NCI-H2227 (cell line): ENCODE measurements around the gene ZNF674.

Experiments used
- DNase-seq: peaks from one replicate; lab custom pipeline; 2025; ENCODE audit not compliant: unreplicated experiment; lab: John Stamatoyannopoulos, UW

Gene ZNF674

GRCh38 chrX:46545111-46546005 is at the start of gene ZNF674:
Gene ZNF674, minus strand, starts transcription at chrX:46545421. Its CDS starts 3,334 bp downstream, at chrX:46542087.
- DNase-seq = peak; percentile 98

DNA sequence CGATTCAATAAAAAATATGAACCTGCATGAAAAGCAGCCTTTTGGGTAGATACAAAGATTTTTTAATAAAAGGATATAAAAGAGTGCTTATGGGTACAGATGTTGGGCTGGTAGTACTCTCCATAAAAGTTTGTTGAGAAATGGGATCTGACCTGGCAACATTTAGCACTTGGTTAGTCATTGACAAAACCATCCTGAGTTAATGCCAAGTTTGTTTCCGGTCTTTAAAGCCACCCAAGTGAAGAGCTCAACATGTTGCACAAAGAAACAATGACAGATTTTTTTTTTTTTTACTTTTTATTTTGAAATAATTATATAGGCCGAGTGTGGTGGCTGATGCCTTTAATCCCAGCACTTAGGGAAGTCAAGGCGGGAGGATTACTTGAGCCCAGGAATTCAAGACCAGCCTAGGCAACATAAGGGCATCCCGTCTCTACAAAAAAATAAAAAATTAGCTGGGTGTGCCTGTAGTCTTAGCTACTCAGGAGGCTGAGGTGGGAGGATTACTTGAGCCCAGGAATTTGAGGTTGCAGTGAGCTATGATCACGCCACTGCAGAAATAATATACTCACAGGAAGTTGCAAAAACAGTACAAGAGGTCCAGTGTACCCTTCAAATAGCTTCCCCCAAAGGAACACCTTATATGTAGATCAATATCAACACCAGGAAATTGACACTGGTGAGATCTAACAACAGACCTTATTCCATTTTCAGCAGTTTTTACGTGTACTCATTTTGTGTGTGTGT is 44.9 kb upstream of the ZNF674 start:
- no peak for DNase-seq

DNA sequence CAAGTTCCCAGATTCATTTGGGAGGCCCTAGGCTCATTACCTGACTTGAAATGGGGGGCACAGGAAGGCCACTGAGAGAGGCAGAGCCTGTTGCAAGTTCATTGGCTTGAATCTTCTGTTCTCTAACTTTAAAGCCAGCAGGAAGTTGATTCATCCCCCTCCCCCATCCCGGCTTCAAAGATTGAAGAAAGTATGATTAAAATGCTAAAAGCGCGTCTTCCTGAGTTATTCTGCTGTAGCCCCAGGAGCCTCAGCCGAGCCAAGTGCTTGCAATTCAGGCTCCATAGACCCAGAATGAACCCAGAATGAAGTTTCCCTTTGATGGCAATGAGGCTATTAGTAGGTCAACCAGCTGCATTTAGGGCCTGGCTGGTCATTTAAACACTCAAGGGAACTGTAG is 43.0 kb upstream of the ZNF674 start:
- DNase-seq = no peak

GRCh38 chrX:46587753-46588171 is 42.5 kb upstream of the ZNF674 start:
- DNase-seq = no peak

DNA sequence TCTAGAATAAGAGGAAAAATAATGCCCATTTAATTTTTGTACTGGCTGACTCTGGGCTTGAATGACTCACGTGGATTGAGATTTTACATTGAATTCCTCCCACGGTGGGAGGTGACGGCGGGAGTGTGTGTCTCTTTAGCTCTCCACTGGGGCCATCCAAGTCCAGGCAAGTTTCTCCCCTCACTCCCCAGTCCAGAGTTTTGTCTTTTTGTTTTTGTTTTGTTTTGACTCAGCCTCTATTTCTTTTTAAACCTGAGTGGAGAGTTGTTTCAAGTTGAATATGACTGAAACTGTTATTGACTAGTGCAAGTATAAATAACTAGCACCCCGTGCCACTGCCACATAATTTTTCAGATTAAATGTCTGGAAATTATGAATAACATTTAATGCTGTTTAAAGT is 41.9 kb upstream of the ZNF674 start:
- no peak for DNase-seq

DNA sequence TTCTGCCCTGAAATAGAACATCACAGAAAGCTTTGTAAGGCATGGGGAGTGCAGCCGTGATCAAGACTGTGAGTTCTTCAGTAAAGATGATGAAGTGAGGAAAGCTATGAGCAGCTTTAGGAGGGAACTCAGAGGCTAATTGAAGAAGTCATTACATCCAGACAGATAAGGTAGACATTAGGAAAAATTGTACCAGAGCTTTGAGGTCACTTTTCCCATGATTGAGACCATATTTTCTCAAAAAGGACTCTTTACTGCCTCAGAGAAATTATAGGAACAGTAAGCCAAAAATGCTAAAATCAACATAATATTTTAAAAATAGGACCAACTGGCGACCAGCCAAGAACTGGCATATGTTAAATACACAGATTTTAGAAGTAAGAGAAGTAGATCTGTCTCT is 39.5 kb upstream of the ZNF674 start:
- DNase-seq = no peak

GRCh38 chrX:46582966-46583365 is 37.7 kb upstream of the ZNF674 start:
- no peak for DNase-seq

DNA sequence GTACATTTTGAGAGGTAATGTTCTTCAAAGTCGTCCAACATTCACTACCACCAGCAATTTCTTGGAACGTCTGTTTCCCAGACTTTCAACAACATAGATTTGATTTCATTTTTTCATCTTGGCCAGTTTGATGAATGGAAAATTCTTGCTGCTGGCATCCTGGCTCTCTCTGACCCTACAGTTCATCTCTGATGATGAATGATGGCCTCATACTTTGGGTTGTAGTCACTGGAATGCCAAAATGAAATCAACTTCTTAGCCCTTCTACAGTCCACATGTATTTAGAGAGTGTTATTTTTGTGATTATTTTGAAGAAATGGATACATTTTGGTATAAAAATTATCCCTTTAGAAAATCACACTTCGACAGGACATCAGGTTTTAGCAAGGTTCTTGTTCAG is 37.1 kb upstream of the ZNF674 start:
- no peak for DNase-seq

- DNase-seq = no peak
Measured at GRCh38 chrX:46580613-46581012, 35.4 kb upstream of the ZNF674 start.

- no peak for DNase-seq
Measured at GRCh38 chrX:46579250-46579649, 34.0 kb upstream of the ZNF674 start.

GRCh38 chrX:46577221-46578005 is 32.2 kb upstream of the ZNF674 start:
- DNase-seq = no peak

GRCh38 chrX:46576458-46576857 is 31.2 kb upstream of the ZNF674 start:
- DNase-seq = no peak

- no peak for DNase-seq
Measured at GRCh38 chrX:46575991-46576392, 30.8 kb upstream of the ZNF674 start.

DNA sequence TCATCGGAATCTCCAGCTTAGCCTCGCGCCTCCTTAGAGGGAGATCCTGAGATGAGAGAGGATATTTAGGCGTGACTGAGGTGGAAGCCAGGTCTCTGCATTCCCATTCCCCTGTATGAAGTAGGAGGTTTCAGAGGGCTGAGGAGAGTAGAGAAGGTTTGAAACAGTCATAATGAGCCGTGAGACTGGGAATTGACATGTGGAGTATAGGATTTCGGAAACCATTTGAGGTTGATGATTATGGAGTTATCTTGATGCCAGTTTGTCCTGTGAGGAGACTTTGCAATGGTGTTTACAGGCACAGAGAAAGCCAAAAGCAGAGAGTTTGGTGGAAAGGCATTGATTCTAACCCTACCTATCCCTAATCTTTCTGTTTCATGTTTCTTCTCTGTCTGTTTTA is 30.4 kb upstream of the ZNF674 start:
- no peak for DNase-seq

- peak; percentile 61 for DNase-seq
Measured at GRCh38 chrX:46574774-46575381, 29.7 kb upstream of the ZNF674 start.

- DNase-seq = peak; percentile 80
Measured at GRCh38 chrX:46573892-46574773, 28.9 kb upstream of the ZNF674 start.

GRCh38 chrX:46573331-46573891 is 28.2 kb upstream of the ZNF674 start, which contains the start of gene CHST7:
Gene CHST7, plus strand, starts transcription at chrX:46573765. Its CDS starts 167 bp downstream, at chrX:46573932.
- DNase-seq = peak; percentile 84

DNA sequence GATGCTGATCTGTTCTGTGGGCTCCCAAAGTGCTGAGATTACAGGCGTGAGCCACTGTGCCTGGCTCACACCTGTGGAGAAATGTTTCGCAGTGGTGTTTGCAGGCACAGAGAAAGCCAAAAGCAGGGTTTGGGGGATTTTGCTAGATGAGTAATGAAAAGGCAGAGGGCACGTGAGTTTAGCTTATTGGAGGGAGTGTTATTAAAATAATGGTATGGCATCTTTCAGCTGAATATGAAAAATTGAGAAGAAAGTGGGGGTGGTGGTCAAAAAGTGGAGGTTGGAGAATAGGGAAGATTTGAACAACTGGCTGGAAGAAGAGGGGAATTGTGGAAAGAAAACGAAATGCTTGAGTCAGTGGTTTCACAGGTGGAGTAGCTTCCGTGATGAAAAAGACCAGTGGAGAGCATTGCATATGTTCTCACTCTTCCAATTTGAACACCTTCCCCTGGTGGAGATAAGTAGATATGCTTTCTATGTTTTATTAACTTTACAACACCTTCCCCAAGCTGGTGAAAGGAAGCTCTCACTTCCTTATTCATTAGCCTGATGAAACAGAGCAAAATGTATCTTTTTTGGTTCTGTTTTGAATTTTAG is 27.2 kb upstream of the ZNF674 start:
- DNase-seq = no peak
